ENCODE measurements around the gene GUCY2C.

The GUCY2C gene

GRCh38 chr12:14571779-14572178 is 124.6 kb downstream of the GUCY2C start:
- peaks cover 4% of the 10 kb centered on the region for H3K79me1 ChIP-seq (ENCODE audit: low read length)
- H2BK120ac ChIP-seq (ENCODE audit: insufficient read depth, low read length, poor library complexity), result no peak overlapping the region
- H2BK5ac ChIP-seq (ENCODE audit: low read depth, low read length, poor library complexity), result no peak overlapping the region
- H3K4me1 ChIP-seq (ENCODE audit: control insufficient read depth in 1 of 2, insufficient read depth in 2 of 2, low read length in 2 of 2), result peaks cover 3 to 7% of the 10 kb centered on the region in 2 experiments
- no peaks in the 10 kb centered on the region for H3K27me3 ChIP-seq (ENCODE audit: insufficient read depth, low read length)
- H2AFZ ChIP-seq (ENCODE audit: insufficient read depth, low read length, poor library complexity), result no peak overlapping the region
- no peak overlapping the region for H4K8ac ChIP-seq (ENCODE audit: low read depth, low read length)
- H3K4me3 ChIP-seq (ENCODE audit: low read depth, low read length), result no peak overlapping the region
- H3K36me3 ChIP-seq (ENCODE audit: control insufficient read depth in 1 of 2, insufficient read depth in 2 of 2, low read length in 2 of 2), result no peaks in the 10 kb centered on the region
- H4K91ac ChIP-seq (ENCODE audit: low read depth, low read length), result no peak overlapping the region
- H2AK5ac ChIP-seq (ENCODE audit: low read length), result no peak overlapping the region
- H3K23ac ChIP-seq (ENCODE audit: low read length), result no peak overlapping the region
- no peak overlapping the region for H4K12ac ChIP-seq (ENCODE audit: low read depth, low read length)
- no peak overlapping the region for H3K4ac ChIP-seq (ENCODE audit: low read depth, low read length)
- no CpG with 5 or more reads among the region's 3 CpGs for WGBS (ENCODE audit: extremely low coverage, insufficient coverage, insufficient read length)
- no peak overlapping the region for H3K18ac ChIP-seq (ENCODE audit: low read length)
- H3K79me2 ChIP-seq (ENCODE audit: control insufficient read depth, insufficient read depth, low read length, poor library complexity), result no peaks in the 10 kb centered on the region
- no peak overlapping the region for H2BK12ac ChIP-seq (ENCODE audit: low read length)
- no peak overlapping the region for H3K9ac ChIP-seq (ENCODE audit: low read length)
- H3K4me2 ChIP-seq (ENCODE audit: low read length), result no peak overlapping the region
- no peak overlapping the region for H3K14ac ChIP-seq (ENCODE audit: low read length)
- no peaks in the 10 kb centered on the region for H3K9me3 ChIP-seq (ENCODE audit: insufficient read depth, low read depth, low read length)
- DNase-seq, result no peak
- H3K27ac ChIP-seq (ENCODE audit: low read depth, low read length), result no peak overlapping the region

DNA sequence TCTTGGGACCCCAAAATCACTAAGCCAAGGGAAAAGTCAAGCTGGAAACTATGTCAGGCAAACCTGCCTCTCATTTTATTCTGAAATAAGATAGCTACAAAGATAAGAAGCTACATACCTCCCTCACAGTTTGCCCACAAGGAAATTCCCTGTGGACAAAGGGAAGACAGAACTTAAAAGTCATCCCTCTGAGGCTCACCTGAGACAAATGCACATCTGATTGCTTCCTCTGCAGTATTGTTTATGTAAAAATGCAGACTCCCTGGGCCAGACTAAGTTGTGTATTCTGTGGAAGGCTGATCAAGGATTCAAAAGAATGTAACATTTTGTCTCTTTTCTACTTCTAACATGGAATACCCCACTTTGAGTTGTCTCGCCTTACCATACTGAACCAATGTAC is 126.2 kb downstream of the GUCY2C start:
- no peak overlapping the region for H2BK120ac ChIP-seq (ENCODE audit: insufficient read depth, low read length, poor library complexity)
- no peak overlapping the region for H2AFZ ChIP-seq (ENCODE audit: insufficient read depth, low read length, poor library complexity)
- H2BK5ac ChIP-seq (ENCODE audit: low read depth, low read length, poor library complexity), result no peak overlapping the region
- no peak overlapping the region for H3K27ac ChIP-seq (ENCODE audit: low read depth, low read length)
- no peak overlapping the region for H2BK12ac ChIP-seq (ENCODE audit: low read length)
- H4K91ac ChIP-seq (ENCODE audit: low read depth, low read length), result no peak overlapping the region
- H3K27me3 ChIP-seq (ENCODE audit: insufficient read depth, low read length), result no peaks in the 10 kb centered on the region
- no peak overlapping the region for H4K12ac ChIP-seq (ENCODE audit: low read depth, low read length)
- no peak overlapping the region for H3K18ac ChIP-seq (ENCODE audit: low read length)
- no peak overlapping the region for H3K4me3 ChIP-seq (ENCODE audit: low read depth, low read length)
- H3K4me2 ChIP-seq (ENCODE audit: low read length), result no peak overlapping the region
- no peak overlapping the region for H2AK5ac ChIP-seq (ENCODE audit: low read length)
- WGBS (ENCODE audit: extremely low coverage, insufficient coverage, insufficient read length), result no CpG with 5 or more reads among the region's 1 CpG
- no peaks in the 10 kb centered on the region for H3K36me3 ChIP-seq (ENCODE audit: control insufficient read depth in 1 of 2, insufficient read depth in 2 of 2, low read length in 2 of 2)
- DNase-seq, result no peak
- H3K23ac ChIP-seq (ENCODE audit: low read length), result no peak overlapping the region
- no peak overlapping the region for H3K14ac ChIP-seq (ENCODE audit: low read length)
- H4K8ac ChIP-seq (ENCODE audit: low read depth, low read length), result no peak overlapping the region
- H3K79me2 ChIP-seq (ENCODE audit: control insufficient read depth, insufficient read depth, low read length, poor library complexity), result no peaks in the 10 kb centered on the region
- H3K4me1 ChIP-seq (ENCODE audit: control insufficient read depth in 1 of 2, insufficient read depth in 2 of 2, low read length in 2 of 2), result peaks cover 3 to 7% of the 10 kb centered on the region in 2 experiments
- no peaks in the 10 kb centered on the region for H3K9me3 ChIP-seq (ENCODE audit: insufficient read depth, low read depth, low read length)
- H3K79me1 ChIP-seq (ENCODE audit: low read length), result peaks cover 4% of the 10 kb centered on the region
- no peak overlapping the region for H3K4ac ChIP-seq (ENCODE audit: low read depth, low read length)
- H3K9ac ChIP-seq (ENCODE audit: low read length), result no peak overlapping the region

DNA sequence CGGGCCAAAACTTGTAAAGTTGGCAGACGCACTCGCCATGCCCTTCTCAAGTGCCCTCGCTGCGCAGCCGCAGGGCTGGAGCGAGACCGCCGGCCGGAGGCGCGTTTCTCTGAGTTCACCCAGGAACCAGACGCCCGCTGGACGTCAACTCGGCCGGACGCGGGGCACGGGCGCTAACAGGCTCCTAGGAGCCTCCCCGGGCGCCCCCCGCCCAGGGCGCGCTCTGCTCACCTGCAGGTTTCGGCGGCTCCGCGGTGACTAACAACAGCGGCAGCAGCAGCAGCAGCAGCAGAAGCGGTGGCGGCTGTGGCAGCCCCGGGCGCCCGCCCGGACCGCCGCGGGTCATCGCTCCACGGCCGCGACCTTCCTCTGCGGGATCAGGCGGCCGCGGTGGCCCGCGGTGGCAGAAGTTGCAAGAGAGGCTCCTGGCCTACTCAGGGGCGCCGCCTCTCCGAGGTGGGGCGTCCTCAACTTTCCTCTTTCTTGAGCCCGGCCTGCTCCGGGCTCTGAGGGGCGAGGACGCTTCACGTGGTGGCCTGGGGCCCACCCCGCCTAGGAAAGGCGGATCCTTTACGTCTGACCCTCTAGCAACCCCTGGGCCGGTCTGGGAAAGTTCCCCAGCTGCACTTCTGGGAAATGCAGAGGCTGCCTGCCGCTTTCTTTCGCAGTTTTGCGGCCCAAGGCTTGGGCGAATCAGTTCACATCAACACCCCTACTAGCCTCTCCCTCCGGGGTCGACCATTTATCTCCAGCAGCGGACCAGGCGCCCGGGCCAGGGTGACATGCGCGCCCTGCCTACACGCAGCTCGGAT is 128.8 kb downstream of the GUCY2C start, which contains the start of gene PLBD1:
Gene PLBD1 (minus strand): TSS at position 533 of the 812 bp plus-strand sequence. CDS start 187 bp downstream, at position 346.
- Histone ChIP-seq H3K14ac (ENCODE audit: low read length) (peak within 1 kb of the TSS; percentile 20), H4K8ac (ENCODE audit: low read depth, low read length) (peak within 1 kb of the TSS; percentile 33), H2AFZ (ENCODE audit: insufficient read depth, low read length, poor library complexity) (peak within 1 kb of the TSS; percentile 58), H3K4me1 (ENCODE audit: control insufficient read depth in 1 of 2, insufficient read depth in 2 of 2, low read length in 2 of 2) (peaks cover 3 to 7% of the 10 kb centered on the region in 2 experiments), H3K23ac (ENCODE audit: low read length) (no peak within 1 kb of the TSS), H3K79me2 (ENCODE audit: control insufficient read depth, insufficient read depth, low read length, poor library complexity) (no peaks in the 10 kb centered on the region), H3K4me3 (ENCODE audit: low read depth, low read length) (peak within 1 kb of the TSS; percentile 58), H3K9ac (ENCODE audit: low read length) (no peak within 1 kb of the TSS), H2BK120ac (ENCODE audit: insufficient read depth, low read length, poor library complexity) (no peak within 1 kb of the TSS), H3K79me1 (ENCODE audit: low read length) (peaks cover 4% of the 10 kb centered on the region), H4K12ac (ENCODE audit: low read depth, low read length) (no peak within 1 kb of the TSS), H3K27ac (ENCODE audit: low read depth, low read length) (no peak within 1 kb of the TSS), H2AK5ac (ENCODE audit: low read length) (no peak within 1 kb of the TSS), H3K4me2 (ENCODE audit: low read length) (peak within 1 kb of the TSS; percentile 65), H2BK5ac (ENCODE audit: low read depth, low read length, poor library complexity) (no peak within 1 kb of the TSS), H3K18ac (ENCODE audit: low read length) (no peak within 1 kb of the TSS), H2BK12ac (ENCODE audit: low read length) (no peak within 1 kb of the TSS), H3K27me3 (ENCODE audit: insufficient read depth, low read length) (no peaks in the 10 kb centered on the region), H3K36me3 (ENCODE audit: control insufficient read depth in 1 of 2, insufficient read depth in 2 of 2, low read length in 2 of 2) (no peaks in the 10 kb centered on the region), H4K91ac (ENCODE audit: low read depth, low read length) (peak within 1 kb of the TSS; percentile 58), H3K4ac (ENCODE audit: low read depth, low read length) (no peak within 1 kb of the TSS), H3K9me3 (ENCODE audit: insufficient read depth, low read depth, low read length) (no peaks in the 10 kb centered on the region)
- no CpG with 5 or more reads among the region's 76 CpGs for WGBS (ENCODE audit: extremely low coverage, insufficient coverage, insufficient read length)
- DNase-seq, result peak; percentile 75 to 81

DNA sequence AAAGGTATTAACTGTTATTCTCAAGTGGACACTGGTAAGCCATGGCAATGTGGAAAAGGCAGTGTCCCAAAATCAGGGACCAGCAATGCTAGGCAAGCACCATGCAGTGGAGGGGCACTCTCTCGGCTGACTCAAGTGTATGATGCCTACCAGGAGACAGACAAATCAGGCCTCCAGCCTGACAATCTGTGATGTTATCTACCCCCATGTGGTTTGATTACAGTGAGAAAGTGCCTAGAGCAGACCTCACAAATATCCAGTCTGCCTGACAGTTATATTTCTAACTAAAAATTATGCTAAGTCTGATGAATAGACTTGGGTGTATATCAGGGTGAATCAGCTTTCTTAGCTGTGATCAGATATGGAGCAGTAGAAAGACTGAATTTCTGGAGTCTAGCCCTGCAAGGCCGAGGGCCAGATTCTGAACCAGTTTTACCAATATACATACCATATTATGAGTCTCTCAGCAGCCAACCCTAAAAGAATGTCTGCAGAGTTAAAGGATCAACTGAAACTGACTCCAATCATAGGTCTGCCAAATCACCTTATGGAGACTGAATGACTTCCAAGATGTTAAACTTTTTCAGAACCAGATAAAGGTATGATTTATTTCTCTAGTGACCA is 132.0 kb downstream of the GUCY2C start:
- Histone ChIP-seq H2AFZ (ENCODE audit: insufficient read depth, low read length, poor library complexity) (no peak overlapping the region), H3K4me3 (ENCODE audit: low read depth, low read length) (no peak overlapping the region), H3K79me2 (ENCODE audit: control insufficient read depth, insufficient read depth, low read length, poor library complexity) (no peaks in the 10 kb centered on the region), H3K18ac (ENCODE audit: low read length) (no peak overlapping the region), H2BK12ac (ENCODE audit: low read length) (no peak overlapping the region), H4K91ac (ENCODE audit: low read depth, low read length) (no peak overlapping the region), H3K4me2 (ENCODE audit: low read length) (no peak overlapping the region), H3K4me1 (ENCODE audit: control insufficient read depth in 1 of 2, insufficient read depth in 2 of 2, low read length in 2 of 2) (peaks cover 6 to 7% of the 10 kb centered on the region in 2 experiments), H2BK5ac (ENCODE audit: low read depth, low read length, poor library complexity) (no peak overlapping the region), H2BK120ac (ENCODE audit: insufficient read depth, low read length, poor library complexity) (no peak overlapping the region), H4K12ac (ENCODE audit: low read depth, low read length) (no peak overlapping the region), H3K14ac (ENCODE audit: low read length) (no peak overlapping the region), H3K4ac (ENCODE audit: low read depth, low read length) (no peak overlapping the region), H3K27me3 (ENCODE audit: insufficient read depth, low read length) (no peaks in the 10 kb centered on the region), H2AK5ac (ENCODE audit: low read length) (no peak overlapping the region), H3K23ac (ENCODE audit: low read length) (no peak overlapping the region), H3K36me3 (ENCODE audit: control insufficient read depth in 1 of 2, insufficient read depth in 2 of 2, low read length in 2 of 2) (no peaks in the 10 kb centered on the region), H4K8ac (ENCODE audit: low read depth, low read length) (no peak overlapping the region), H3K79me1 (ENCODE audit: low read length) (peaks cover 4% of the 10 kb centered on the region), H3K9ac (ENCODE audit: low read length) (no peak overlapping the region), H3K9me3 (ENCODE audit: insufficient read depth, low read depth, low read length) (no peaks in the 10 kb centered on the region), H3K27ac (ENCODE audit: low read depth, low read length) (no peak overlapping the region)
- DNase-seq, result peak; percentile 40 to 72
- no CpG with 5 or more reads among the region's 2 CpGs for WGBS (ENCODE audit: extremely low coverage, insufficient coverage, insufficient read length)

All from trophoblast cell (in vitro differentiated cells and primary cell).